ENCODE results near the gene RIMS3. TPM values are rescaled to one million over a fixed set of nuclear protein-coding genes. Genes with fewer than 3 reads are reported as not detected.

Gene RIMS3
- total and polyA plus RNA-seq, 2 experiments from 2014 or later: 1.4 to 1.6 TPM

GRCh38 chr1:40694353-40694874 is 28.9 kb upstream of the RIMS3 start:
- H3K9me2 ChIP-seq (replicated peaks; ENCODE audit: insufficient read depth): no peaks in the 10 kb centered on the region
- no peak overlapping the region for H3K4me3 ChIP-seq
- no peak for TF ChIP-seq EZH2phosphoT487 (IDR thresholded peaks at IDR 0.05; ENCODE audit: low read depth, severe bottlenecking, unreplicated experiment)
- no peak overlapping the region for H2AFZ ChIP-seq
- no peaks in the 10 kb centered on the region for H3K9me3 ChIP-seq (ENCODE audit: low read depth)
- H3K27ac ChIP-seq: no peak overlapping the region
- no peaks in the 10 kb centered on the region for H3K27me3 ChIP-seq
- no peak overlapping the region for H3K4me2 ChIP-seq
- peaks cover 34% of the 10 kb centered on the region for H4K20me1 ChIP-seq (ENCODE audit: insufficient read depth, poor library complexity, severe bottlenecking)
- H3K36me3 ChIP-seq (replicated peaks; ENCODE audit: insufficient read depth, low read depth): no peaks in the 10 kb centered on the region
- H3K79me2 ChIP-seq: peaks cover 90% of the 10 kb centered on the region
- DNase-seq (ENCODE audit: low spot score): no peak
- peaks cover 18% of the 10 kb centered on the region for H3K4me1 ChIP-seq (ENCODE audit: insufficient read depth)
- 70% methylated on average over 2 of the region's 2 CpGs for WGBS (ENCODE audit: low lambda C conversion rate, missing lambda C conversion rate)

GRCh38 chr1:40693425-40693824 is 27.9 kb upstream of the RIMS3 start:
- Histone ChIP-seq H3K9me2 (replicated peaks; ENCODE audit: insufficient read depth) (no peaks in the 10 kb centered on the region), H2AFZ (no peak overlapping the region), H3K27ac (no peak overlapping the region), H3K4me2 (peak overlapping the region; percentile 97), H3K79me2 (peaks cover 89% of the 10 kb centered on the region), H3K4me3 (no peak overlapping the region), H3K9me3 (ENCODE audit: low read depth) (no peaks in the 10 kb centered on the region), H3K27me3 (no peaks in the 10 kb centered on the region), H4K20me1 (ENCODE audit: insufficient read depth, poor library complexity, severe bottlenecking) (peaks cover 30% of the 10 kb centered on the region), H3K36me3 (replicated peaks; ENCODE audit: insufficient read depth, low read depth) (no peaks in the 10 kb centered on the region), H3K4me1 (ENCODE audit: insufficient read depth) (peaks cover 18% of the 10 kb centered on the region)
- WGBS (ENCODE audit: low lambda C conversion rate, missing lambda C conversion rate): 100% methylated on average over 1 of the region's 1 CpG
- no peak for TF ChIP-seq EZH2 (IDR thresholded peaks at IDR 0.05; ENCODE audit: borderline replicate concordance)
- no peak for TF ChIP-seq EZH2phosphoT487 (IDR thresholded peaks at IDR 0.05; ENCODE audit: low read depth, severe bottlenecking, unreplicated experiment)
- no peak for TF ChIP-seq CTCF (IDR thresholded peaks at IDR 0.05; ENCODE audit: poor library complexity)
- DNase-seq (ENCODE audit: low spot score): no peak

- H3K79me2 ChIP-seq: peaks cover 82% of the 10 kb centered on the region
These were observed 27.0 kb upstream of the RIMS3 start for GRCh38 chr1:40692429-40692895.

More at GRCh38 chr1:40692429-40692895, 27.0 kb upstream of the RIMS3 start:
- peak overlapping the region; percentile 97 for H3K4me2 ChIP-seq
- no peaks in the 10 kb centered on the region for H3K36me3 ChIP-seq (replicated peaks; ENCODE audit: insufficient read depth, low read depth)
- H4K20me1 ChIP-seq (ENCODE audit: insufficient read depth, poor library complexity, severe bottlenecking): peaks cover 20% of the 10 kb centered on the region
- H2AFZ ChIP-seq: peak overlapping the region; percentile 88
- peak overlapping the region; percentile 99 for H3K27ac ChIP-seq
- H3K4me1 ChIP-seq (ENCODE audit: insufficient read depth): peaks cover 18% of the 10 kb centered on the region
- no peaks in the 10 kb centered on the region for H3K9me2 ChIP-seq (replicated peaks; ENCODE audit: insufficient read depth)
- peak; percentile 18 for DNase-seq (ENCODE audit: low spot score)
- no peaks in the 10 kb centered on the region for H3K9me3 ChIP-seq (ENCODE audit: low read depth)
- TF ChIP-seq CTCF (IDR thresholded peaks at IDR 0.05; ENCODE audit: poor library complexity) (no peak), EZH2phosphoT487 (IDR thresholded peaks at IDR 0.05; ENCODE audit: low read depth, severe bottlenecking, unreplicated experiment) (no peak), EZH2 (IDR thresholded peaks at IDR 0.05; ENCODE audit: borderline replicate concordance) (no peak)
- no peaks in the 10 kb centered on the region for H3K27me3 ChIP-seq
- H3K4me3 ChIP-seq: peak overlapping the region; percentile 72
- 6% methylated on average over 9 of the region's 9 CpGs for WGBS (ENCODE audit: low lambda C conversion rate, missing lambda C conversion rate)
